Measurements from ENCODE around the gene VCL.

DNA sequence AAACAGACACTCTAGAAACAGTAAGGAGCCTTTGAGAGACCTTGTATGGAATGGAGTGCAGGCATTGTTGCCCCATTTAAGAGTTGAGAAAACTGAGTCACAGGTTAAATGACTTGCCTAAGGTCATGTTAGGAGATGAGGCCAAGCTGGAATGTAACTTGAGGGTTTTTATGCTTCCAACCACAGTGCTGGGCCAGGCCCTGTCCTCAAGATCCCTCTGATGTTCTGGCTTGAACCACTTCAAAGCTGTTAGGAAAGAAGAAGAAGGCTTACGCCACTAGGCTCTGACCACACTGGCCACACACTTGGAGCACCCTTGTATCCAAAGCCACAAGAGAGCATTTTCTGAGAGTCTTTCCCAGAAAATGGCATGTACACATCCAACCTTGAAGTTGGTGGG lies 44.3 kb upstream of the VCL start:
- TF ChIP-seq, protein P1, sequence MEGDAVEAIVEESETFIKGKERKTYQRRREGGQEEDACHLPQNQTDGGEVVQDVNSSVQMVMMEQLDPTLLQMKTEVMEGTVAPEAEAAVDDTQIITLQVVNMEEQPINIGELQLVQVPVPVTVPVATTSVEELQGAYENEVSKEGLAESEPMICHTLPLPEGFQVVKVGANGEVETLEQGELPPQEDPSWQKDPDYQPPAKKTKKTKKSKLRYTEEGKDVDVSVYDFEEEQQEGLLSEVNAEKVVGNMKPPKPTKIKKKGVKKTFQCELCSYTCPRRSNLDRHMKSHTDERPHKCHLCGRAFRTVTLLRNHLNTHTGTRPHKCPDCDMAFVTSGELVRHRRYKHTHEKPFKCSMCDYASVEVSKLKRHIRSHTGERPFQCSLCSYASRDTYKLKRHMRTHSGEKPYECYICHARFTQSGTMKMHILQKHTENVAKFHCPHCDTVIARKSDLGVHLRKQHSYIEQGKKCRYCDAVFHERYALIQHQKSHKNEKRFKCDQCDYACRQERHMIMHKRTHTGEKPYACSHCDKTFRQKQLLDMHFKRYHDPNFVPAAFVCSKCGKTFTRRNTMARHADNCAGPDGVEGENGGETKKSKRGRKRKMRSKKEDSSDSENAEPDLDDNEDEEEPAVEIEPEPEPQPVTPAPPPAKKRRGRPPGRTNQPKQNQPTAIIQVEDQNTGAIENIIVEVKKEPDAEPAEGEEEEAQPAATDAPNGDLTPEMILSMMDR (conservative IDR thresholded peaks at IDR 0.05 in 1 of 2, IDR thresholded peaks at IDR 0.05 in 1 of 2; ENCODE audit: low read depth in 1 of 2, low read length in 2 of 2) = no peak
- TF ChIP-seq EZH2 (IDR thresholded peaks at IDR 0.05; ENCODE audit: low read length, missing control alignments) = no peak
